Hair follicle dermal papilla cell (primary cell): ENCODE measurements around the gene DIP2A. TPM values are rescaled to one million over a fixed set of nuclear protein-coding genes. Genes with fewer than 3 reads are reported as not detected.

ENCODE experiments used
- small RNA-seq: library from RNA; depleted of rRNA; stranded (forward); fragments of <200 nt; gene quantifications from one replicate; pipeline ENCODE3, GENCODE V24; 2012
- total RNA-seq: library from RNA; depleted of rRNA; stranded (reverse); fragments of >200 nt; gene quantifications from 2 replicates; pipeline ENCODE4 v1.2.3, GENCODE V29; 2012

Gene DIP2A
- 30.8 and 36.0 TPM in 2 replicates for total RNA-seq

GRCh38 chr21:46458315-46459023 is at the start of gene DIP2A:
TSS of gene DIP2A (plus strand) at chr21:46458891. CDS start at chr21:46459132, 241 bp downstream.

DNA sequence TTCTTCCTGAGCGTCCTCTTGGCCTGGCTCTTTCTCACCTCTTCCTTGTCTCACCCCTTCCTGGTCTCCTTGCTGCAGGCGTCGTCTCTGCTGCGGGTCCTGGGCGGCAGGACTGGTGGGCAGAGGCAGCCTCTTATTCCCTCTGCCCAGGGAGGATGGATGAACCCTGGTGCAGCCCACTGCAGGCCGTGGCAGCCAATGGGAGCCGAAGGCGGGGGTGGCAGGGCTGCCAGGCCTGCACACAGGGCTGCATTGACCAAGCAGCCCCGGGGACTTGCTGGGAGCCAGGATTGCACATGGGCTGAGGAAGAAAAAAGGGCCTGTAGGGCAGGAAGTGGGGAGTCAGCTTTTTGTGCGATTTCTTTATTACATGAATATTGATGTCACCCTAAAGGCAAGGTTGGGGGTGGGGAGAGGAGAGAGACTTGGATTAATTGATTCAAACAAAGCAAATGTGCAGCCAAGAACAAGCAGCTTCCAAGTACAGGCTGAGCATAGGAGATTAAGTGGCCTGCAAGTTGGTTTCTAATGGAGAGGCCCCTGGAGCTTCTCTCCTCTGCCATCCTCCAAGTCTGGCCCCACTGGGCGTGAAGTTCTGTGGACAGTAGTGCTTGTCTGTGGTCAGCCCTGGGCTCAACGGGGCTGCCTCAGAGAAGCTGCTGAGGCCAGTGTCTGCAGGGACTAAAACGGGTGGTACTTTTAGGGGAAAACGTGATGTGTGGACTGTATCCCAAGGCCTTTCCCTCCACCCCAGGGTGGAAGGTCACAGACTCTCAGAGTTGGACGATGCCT is 146.5 kb downstream of the DIP2A start, which contains the start of gene S100B:
S100B (minus strand) TSS at position 108 of the 792 bp plus-strand sequence. CDS start 2,667 bp downstream, outside the sequence.

Small RNA genes lying within 50 kb of the gene (small RNA-seq; reads per million reads assigned to genes)
- not detected for gene RNU6-396P

Other genes with a start within 250 kb of the DIP2A start
- gene LSS, start 230.1 kb upstream of the DIP2A start, total RNA-seq = 414 and 465 TPM in 2 replicates
- 71.4 and 108 TPM in 2 replicates for gene MCM3AP, start 173.3 kb upstream of the DIP2A start, total RNA-seq
- 8.4 and 10.2 TPM in 2 replicates for gene YBEY, start 172.5 kb upstream of the DIP2A start, total RNA-seq
- gene C21orf58, start 135.0 kb upstream of the DIP2A start, total RNA-seq = 1.9 and 2.6 TPM in 2 replicates
- 19.4 and 27.1 TPM in 2 replicates for gene PCNT, start 134.7 kb upstream of the DIP2A start, total RNA-seq
- 1.1 and 1.5 TPM in 2 replicates for gene S100B, start 146.2 kb downstream of the DIP2A start, total RNA-seq
- 167 and 171 TPM in 2 replicates for gene PRMT2, start 176.8 kb downstream of the DIP2A start, total RNA-seq